GM21515 (cell line): ENCODE measurements around the gene ARAP2.

Source experiments
- ATAC-seq: cut with Tn5 transposase; IDR thresholded peaks from one replicate; pipeline ENCODE4 v1.9.1; 2021; ENCODE audit not compliant: unreplicated experiment

ARAP2 gene, protein sequence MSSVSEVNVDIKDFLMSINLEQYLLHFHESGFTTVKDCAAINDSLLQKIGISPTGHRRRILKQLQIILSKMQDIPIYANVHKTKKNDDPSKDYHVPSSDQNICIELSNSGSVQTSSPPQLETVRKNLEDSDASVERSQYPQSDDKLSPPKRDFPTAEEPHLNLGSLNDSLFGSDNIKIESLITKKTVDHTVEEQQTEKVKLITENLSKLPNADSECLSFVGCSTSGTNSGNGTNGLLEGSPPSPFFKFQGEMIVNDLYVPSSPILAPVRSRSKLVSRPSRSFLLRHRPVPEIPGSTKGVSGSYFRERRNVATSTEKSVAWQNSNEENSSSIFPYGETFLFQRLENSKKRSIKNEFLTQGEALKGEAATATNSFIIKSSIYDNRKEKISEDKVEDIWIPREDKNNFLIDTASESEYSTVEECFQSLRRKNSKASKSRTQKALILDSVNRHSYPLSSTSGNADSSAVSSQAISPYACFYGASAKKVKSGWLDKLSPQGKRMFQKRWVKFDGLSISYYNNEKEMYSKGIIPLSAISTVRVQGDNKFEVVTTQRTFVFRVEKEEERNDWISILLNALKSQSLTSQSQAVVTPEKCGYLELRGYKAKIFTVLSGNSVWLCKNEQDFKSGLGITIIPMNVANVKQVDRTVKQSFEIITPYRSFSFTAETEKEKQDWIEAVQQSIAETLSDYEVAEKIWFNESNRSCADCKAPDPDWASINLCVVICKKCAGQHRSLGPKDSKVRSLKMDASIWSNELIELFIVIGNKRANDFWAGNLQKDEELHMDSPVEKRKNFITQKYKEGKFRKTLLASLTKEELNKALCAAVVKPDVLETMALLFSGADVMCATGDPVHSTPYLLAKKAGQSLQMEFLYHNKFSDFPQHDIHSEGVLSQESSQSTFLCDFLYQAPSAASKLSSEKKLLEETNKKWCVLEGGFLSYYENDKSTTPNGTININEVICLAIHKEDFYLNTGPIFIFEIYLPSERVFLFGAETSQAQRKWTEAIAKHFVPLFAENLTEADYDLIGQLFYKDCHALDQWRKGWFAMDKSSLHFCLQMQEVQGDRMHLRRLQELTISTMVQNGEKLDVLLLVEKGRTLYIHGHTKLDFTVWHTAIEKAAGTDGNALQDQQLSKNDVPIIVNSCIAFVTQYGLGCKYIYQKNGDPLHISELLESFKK (N-terminal part only)

GRCh38 chr4:36244257-36245082 is at the start of gene ARAP2:
ARAP2 (minus strand) TSS chr4:36244514; CDS start chr4:36229486, 15,028 bp downstream.
- ATAC-seq: peak; percentile 60

GRCh38 chr4:36292556-36293188 is 48.4 kb upstream of the ARAP2 start:
- ATAC-seq: no peak

DNA sequence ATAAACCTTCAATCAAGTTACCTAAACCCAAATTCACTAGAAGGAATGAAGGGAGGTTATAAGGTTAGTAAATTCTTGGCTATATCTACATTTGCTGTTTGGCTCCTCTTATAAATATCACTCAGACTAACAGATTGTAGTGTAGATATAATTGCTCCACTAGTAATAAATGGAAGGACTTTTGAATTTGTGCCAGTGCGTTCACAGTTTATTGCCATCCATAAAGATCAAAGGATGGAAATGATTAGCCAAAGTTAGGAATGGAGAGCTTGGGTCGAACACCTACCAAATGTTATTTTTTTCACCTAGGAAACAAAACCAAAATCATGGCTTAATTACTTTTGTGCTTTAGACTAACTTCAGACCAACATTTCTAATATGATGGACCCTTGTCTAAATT is 46.3 kb upstream of the ARAP2 start:
- no peak for ATAC-seq

GRCh38 chr4:36288731-36289426 is 44.6 kb upstream of the ARAP2 start:
- ATAC-seq: no peak

DNA sequence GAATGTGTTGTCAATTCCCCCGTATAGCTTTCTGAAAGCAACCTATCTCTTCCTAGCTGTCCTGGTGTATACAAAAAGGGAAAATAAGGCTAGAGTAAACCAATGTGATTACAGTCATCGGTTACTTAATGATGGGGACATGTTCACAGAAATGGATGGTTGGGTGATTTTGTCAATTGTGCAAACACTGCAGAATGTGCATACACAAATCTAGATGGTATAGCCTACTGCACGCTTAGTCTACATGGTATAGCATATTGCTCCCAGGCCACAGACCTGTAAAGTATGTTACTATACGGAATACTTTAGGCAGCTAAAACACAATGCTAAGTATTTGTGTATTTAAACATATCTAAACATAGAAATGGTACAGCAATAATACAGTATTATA is 42.2 kb upstream of the ARAP2 start:
- no peak for ATAC-seq

DNA sequence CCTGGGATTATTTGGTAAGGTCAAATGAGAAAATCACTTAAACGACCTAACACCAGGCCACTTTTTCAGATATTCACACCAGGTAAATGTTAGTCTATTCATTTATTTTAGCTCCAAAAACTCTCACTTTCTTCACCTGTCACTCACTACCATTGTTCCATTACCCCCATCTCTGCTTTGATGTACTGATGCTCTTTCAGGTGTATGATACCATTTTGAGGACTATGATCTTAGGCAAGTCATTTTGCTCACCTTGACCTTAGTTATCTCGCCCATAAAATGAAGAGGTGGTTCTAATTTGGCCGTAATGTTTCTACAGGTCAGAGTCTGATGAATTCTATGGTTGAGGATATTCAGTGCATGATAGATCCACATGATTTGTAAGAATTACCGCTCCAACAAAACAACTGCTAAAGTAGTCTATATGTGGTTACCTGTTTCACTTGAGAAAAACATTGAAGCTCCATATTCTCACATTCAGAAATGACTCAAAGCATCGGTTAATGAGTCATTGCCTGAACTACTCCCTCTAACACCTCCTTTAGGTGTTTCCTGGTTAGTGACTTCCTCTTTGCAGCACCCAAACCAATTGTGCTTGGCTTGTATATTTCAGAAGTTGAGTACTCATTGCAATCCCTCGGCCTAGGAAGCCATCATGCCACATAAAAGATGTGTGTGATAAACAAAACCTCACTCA is 41.6 kb upstream of the ARAP2 start:
- ATAC-seq: peak; percentile 98

- ATAC-seq: no peak
Observed at GRCh38 chr4:36283912-36284465, 39.7 kb upstream of the ARAP2 start.

DNA sequence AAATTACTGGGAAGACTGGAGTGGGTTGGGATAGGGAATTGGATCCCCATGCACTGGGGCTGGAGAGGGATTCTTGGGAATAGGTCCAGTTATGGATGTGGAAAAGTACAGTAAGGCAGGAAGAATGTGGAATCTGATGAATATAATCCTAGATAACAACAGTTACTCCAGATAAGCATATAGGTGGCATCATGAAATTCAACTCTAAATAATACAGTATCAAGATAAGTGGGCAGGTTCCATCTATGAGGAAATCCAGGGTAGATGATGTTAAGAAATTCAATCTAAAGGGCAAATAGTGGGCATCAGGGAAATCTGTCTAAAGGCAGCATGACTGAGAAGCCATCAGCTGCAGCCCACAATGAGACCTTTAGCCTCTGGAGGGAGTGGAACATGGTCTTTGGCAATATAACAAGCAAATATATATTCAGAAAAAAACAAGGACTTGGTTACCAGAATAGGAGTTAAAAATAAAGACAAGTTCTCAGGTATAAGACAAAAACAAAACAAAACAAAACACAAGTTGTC is 38.3 kb upstream of the ARAP2 start:
- no peak for ATAC-seq

DNA sequence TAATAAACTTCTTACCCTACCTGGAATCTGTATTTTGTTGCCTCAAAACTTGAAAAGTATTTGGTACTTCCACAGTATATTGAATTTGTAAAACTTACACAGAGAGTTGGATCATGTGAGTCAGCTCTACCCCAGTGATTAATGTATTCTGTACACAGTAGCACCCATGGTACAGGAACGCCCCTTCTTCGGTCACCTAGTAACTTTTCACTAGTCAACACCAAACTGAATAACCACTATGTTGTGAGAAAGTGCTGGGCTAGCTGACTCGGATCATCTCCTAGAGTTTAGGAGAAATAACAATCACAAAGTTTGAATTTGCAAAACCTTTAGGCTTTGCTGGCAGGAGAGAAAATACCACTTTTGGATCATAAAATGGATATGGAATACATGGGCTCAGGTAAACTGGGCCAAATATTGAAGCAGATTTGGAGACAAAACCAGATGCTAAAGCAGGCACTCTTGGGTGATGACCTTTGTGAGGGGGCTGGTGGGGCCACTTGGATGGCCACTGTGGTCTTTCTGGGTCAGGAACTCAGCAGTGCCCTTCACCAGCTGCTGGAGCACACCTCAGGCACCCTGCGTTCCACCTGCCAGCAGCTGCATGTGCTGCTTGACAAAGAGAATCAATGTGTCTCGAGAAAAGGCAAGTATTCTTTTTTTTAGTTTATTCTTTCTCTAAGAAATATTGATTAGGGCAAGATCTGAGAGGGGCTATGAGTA is 37.2 kb upstream of the ARAP2 start, which contains the start of gene DTHD1:
Gene DTHD1, plus strand, starts transcription at position 233 of the 723 bp plus-strand sequence. Its CDS starts 143 bp downstream, at position 376.
- no peak for ATAC-seq

GRCh38 chr4:36280555-36280954 is 36.2 kb upstream of the ARAP2 start:
- ATAC-seq: no peak

DNA sequence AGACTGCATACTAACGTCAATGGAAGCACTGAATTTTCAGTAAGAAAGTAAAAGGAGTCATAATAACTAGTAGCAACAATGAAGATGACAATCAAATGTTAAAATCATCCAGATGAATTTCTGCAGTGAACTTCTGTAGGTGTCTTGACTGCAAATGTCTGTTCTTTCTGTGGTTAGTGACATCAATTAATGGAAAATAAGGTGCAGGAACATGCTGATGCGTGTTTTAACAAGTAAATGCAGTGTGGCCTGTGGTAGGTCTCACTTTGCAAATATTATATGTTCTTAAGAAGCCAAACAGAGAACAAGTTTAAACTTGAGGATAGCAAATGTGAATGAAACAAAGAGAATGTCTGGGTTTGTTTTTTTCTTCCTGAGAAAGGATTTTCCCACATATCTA is 34.5 kb upstream of the ARAP2 start:
- ATAC-seq: no peak

DNA sequence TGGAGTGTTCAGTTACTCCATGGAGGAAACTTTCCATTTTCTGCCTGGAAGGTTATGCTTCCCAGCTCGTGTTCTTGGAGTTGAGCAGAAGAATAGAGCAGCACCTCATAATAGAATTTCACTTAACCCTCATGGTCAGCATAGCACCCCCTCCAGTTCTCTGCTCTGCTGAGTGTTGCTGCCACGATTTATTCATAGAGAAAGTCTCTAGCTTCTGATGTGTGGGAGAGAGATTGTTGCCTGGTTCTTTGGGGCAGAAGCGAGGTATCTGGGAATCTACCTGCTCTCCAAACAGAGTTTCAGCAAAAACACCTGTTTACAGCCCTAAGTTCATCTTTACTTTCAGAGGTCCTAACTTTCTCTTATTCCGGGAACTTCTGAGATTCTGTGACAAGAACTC is 33.2 kb upstream of the ARAP2 start:
- ATAC-seq: no peak

- ATAC-seq: no peak
Observed at GRCh38 chr4:36274158-36274557, 29.8 kb upstream of the ARAP2 start.

GRCh38 chr4:36273276-36273675 is 29.0 kb upstream of the ARAP2 start:
- ATAC-seq: no peak

DNA sequence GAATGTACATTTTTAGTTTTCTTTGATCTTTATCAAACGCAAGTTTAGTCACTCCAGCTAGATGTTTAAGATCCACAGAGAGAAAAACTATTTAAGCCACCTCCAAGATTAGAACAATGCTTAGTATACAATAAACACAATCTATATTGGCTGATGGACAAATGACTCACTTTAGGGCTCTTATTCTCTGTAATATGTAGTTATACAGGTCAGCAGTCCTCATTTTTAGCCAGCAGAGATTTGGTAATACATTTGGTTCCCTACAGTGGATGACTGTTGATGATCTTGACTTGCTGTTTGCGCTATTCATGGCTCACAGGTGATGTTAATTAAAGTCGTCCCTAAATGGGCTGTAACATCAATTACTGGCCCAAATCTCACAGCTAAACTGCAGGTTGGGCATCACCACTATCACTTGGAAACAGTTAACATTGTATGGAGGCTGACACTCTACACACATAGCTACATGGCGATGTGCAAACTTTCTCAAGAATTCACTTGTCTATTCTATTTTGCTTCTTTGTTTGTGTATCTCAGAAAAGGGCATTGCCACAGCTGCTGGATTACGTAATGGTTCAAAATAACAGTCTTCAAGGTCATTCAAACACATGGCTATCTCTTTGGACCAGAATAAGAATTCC is 25.3 kb upstream of the ARAP2 start:
- ATAC-seq: no peak

DNA sequence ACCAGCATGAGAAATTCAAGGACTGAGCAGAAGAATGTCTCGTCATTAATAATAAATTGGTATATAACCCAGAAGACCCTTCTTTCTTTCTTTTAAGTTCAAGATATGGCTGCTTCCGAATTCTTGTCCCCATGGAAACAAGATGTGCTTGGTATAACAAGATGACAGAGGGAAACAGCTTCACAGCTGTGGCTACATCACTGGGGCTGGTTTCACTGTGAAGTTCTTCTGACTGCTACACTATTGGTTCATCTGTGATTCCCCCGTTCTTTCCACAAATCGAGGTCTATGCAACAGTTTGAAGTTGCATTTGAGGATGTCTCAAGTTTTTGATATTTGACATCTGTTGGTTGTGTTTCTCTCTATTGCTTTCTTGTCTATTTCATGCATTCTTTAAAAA is 24.8 kb upstream of the ARAP2 start:
- ATAC-seq: no peak
